Smooth muscle cell (in vitro differentiated cells): ENCODE results near the gene TGM1. TPM values are rescaled to one million over a fixed set of nuclear protein-coding genes. Genes with fewer than 3 reads are reported as not detected.
"Not testable (repeated sequence)": the region's sequence is repeated elsewhere in the genome, so short reads cannot be mapped to it uniquely, and the experiment has no call there.

Experiments
- DNase-seq: peaks from one replicate; lab custom pipeline; 2025; ENCODE audit not compliant: unreplicated experiment; lab: John Stamatoyannopoulos, UW
- H2AFZ ChIP-seq: fragments of 200-600 bp; sonication (generic); 2 replicates; pipeline ENCODE4 v1.6.0; 2016; ENCODE audit warnings: antibody characterized with exemption, low read depth, mild to moderate bottlenecking
- H3F3A ChIP-seq: fragments of 200-600 bp; sonication (generic); 2 replicates; pipeline ENCODE4 v1.6.0; 2017; ENCODE audit warnings: antibody characterized with exemption, low read depth
- H3K27ac ChIP-seq: fragments of 200-600 bp; sonication (generic); 2 replicates; pipeline ENCODE4 v1.5.1; 2016; ENCODE audit warnings: low read depth, mild to moderate bottlenecking
- H3K27me3 ChIP-seq: fragments of 200-600 bp; sonication (generic); 2 replicates; pipeline ENCODE4 v1.6.1; 2016; ENCODE audit warnings: low read depth, mild to moderate bottlenecking
- H3K36me3 ChIP-seq: fragments of 200-600 bp; sonication (generic); 2 replicates; pipeline ENCODE4 v1.5.1; 2016; ENCODE audit warnings: low read depth
- H3K4me1 ChIP-seq: fragments of 200-600 bp; sonication (generic); 2 replicates; pipeline ENCODE4 v1.5.1; 2016; ENCODE audit warnings: low read depth
- H3K4me2 ChIP-seq: fragments of 200-600 bp; sonication (generic); 2 replicates; pipeline ENCODE4 v1.6.0; 2016; ENCODE audit warnings: mild to moderate bottlenecking
- H3K4me3 ChIP-seq: fragments of 200-600 bp; sonication (generic); 2 replicates; pipeline ENCODE4 v1.5.1; 2016; ENCODE audit warnings: mild to moderate bottlenecking
- H3K79me2 ChIP-seq: fragments of 200-600 bp; sonication (generic); 2 replicates; pipeline ENCODE4 v1.6.0; 2016; ENCODE audit warnings: low read depth, mild to moderate bottlenecking
- H3K9ac ChIP-seq: fragments of 200-600 bp; sonication (generic); 2 replicates; pipeline ENCODE4 v1.6.0; 2016; ENCODE audit warnings: low read depth
- H3K9me3 ChIP-seq: fragments of 200-600 bp; sonication (generic); replicated peaks from 2 replicates; pipeline ENCODE4 v1.5.1; 2016; ENCODE audit warnings: low read depth
- H4K20me1 ChIP-seq: fragments of 200-600 bp; sonication (generic); 2 replicates; pipeline ENCODE4 v1.6.0; 2016; ENCODE audit warnings: low read depth
- WGBS: methylation state at CpG from one replicate; pipeline ENCODE4 v1.1.7; 2016; ENCODE audit warnings: low lambda C conversion rate; 5-methylcytosine and 5-hydroxymethylcytosine counted together
- polyA plus RNA-seq: library from polyadenylated mRNA; unstranded; fragments of >200 nt; fragmentation: Nextera tagmentation; extraction: Ambion mirVana; gene quantifications from 2 replicates; pipeline ENCODE4 v1.2.1, GENCODE V29; 2016
- total RNA-seq: library from RNA; depleted of rRNA; stranded (reverse); fragments of >200 nt; gene quantifications from 2 replicates; pipeline ENCODE4 v1.2.3, GENCODE V29; 2014
- TF ChIP-seq, protein P1 (sequence below): fragments of 200-600 bp; sonication (generic); IDR thresholded peaks from 2 replicates; pipeline ENCODE4 v1.5.1; 2017; ENCODE audit warnings: borderline replicate concordance, mild to moderate bottlenecking, antibody characterized with exemption; ENCODE audit not compliant: insufficient read depth, poor library complexity, severe bottlenecking

TGM1 gene
- total and polyA plus RNA-seq, 2 experiments from 2014 or later, result 1.6 to 13.6 TPM

DNA sequence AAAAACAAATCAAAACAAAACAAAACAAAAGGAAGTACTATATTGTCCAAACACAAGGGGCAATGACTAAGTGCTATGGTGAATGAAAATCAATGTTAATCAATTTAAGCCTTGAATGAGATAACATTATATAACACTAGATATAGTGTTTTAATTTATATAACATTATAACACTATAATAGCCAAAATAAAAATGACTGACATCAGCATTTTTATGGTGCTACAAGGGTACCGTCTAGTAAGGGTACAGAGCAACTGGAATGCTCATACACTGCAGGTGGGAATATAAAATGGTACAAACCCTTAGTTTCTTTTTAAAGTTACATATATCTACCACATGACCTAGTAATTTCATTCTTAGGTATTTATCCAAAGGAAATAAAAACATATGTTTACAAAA lies 36.5 kb downstream of the TGM1 start:
- Histone ChIP-seq H4K20me1 (peaks cover 56% of the 10 kb centered on the region), H3F3A (no peaks in the 10 kb centered on the region), H2AFZ (no peak overlapping the region), H3K4me2 (no peak overlapping the region), H3K9ac (no peak overlapping the region), H3K27me3 (no peaks in the 10 kb centered on the region), H3K79me2 (peaks cover 97% of the 10 kb centered on the region), H3K9me3 (no peaks in the 10 kb centered on the region), H3K4me3 (no peak overlapping the region), H3K4me1 (peaks cover 7% of the 10 kb centered on the region), H3K27ac (no peak overlapping the region), H3K36me3 (no peaks in the 10 kb centered on the region)
- TF ChIP-seq, protein P1, sequence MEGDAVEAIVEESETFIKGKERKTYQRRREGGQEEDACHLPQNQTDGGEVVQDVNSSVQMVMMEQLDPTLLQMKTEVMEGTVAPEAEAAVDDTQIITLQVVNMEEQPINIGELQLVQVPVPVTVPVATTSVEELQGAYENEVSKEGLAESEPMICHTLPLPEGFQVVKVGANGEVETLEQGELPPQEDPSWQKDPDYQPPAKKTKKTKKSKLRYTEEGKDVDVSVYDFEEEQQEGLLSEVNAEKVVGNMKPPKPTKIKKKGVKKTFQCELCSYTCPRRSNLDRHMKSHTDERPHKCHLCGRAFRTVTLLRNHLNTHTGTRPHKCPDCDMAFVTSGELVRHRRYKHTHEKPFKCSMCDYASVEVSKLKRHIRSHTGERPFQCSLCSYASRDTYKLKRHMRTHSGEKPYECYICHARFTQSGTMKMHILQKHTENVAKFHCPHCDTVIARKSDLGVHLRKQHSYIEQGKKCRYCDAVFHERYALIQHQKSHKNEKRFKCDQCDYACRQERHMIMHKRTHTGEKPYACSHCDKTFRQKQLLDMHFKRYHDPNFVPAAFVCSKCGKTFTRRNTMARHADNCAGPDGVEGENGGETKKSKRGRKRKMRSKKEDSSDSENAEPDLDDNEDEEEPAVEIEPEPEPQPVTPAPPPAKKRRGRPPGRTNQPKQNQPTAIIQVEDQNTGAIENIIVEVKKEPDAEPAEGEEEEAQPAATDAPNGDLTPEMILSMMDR, result no peak
- DNase-seq, result no peak
- 95% methylated on average over 1 of the region's 1 CpG for WGBS

DNA sequence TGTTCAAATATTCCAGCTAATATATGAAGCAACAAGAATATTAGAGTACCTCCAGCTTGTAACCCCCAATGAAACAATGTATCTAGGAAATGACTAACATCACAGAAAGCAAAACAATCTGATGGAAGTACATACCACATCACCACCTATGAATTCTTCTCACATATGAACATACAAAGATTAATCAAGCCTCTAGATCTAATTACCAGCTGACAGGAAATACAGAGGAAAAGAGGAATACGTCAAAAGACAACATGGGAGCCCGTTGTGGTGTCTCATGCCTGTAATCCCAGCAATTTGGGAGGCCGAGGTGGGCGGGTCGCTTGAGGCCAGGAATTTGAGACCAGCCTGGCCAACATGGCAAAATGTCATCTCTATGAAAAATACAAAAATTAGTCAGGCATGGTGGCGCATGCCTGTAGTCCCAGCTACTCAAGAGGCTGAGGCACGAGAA lies 38.3 kb downstream of the TGM1 start:
- TF ChIP-seq, protein P1, result no peak
- peaks cover 58% of the 10 kb centered on the region for H4K20me1 ChIP-seq
- no peak overlapping the region for H3K4me2 ChIP-seq
- no peaks in the 10 kb centered on the region for H3F3A ChIP-seq
- no peak overlapping the region for H2AFZ ChIP-seq
- H3K27ac ChIP-seq, result no peak overlapping the region
- no peaks in the 10 kb centered on the region for H3K4me1 ChIP-seq
- peaks cover 99% of the 10 kb centered on the region for H3K79me2 ChIP-seq
- no peak for DNase-seq
- no peak overlapping the region for H3K9ac ChIP-seq
- H3K36me3 ChIP-seq, result no peaks in the 10 kb centered on the region
- H3K27me3 ChIP-seq, result no peaks in the 10 kb centered on the region
- no peak overlapping the region for H3K4me3 ChIP-seq
- no peaks in the 10 kb centered on the region for H3K9me3 ChIP-seq
- WGBS, result 95% methylated on average over 7 of the region's 7 CpGs

DNA sequence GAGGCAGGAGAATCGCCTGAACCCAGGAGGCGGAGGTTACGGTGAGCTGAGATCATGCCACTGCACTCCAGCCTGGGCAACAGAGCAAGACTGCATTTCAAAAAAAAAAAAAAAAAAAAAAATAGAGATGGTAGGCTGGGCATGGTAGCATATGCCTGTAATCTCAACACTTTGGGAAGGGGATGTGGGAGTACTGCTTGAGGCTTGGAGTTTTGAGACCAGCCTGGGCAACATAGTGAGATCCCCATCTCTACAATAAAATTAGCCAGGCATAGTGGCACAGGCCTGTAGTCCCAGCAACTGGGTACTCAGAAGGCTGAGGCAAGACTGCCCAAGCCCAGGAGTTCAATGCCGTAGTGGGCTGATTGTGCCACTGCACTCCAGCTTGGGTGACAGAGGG lies 40.0 kb downstream of the TGM1 start:
- H3K36me3 ChIP-seq, H3F3A ChIP-seq, H3K27ac ChIP-seq, DNase-seq, H3K9ac ChIP-seq, H3K9me3 ChIP-seq, H3K4me3 ChIP-seq, H3K4me2 ChIP-seq, H3K4me1 ChIP-seq, H3K27me3 ChIP-seq, H2AFZ ChIP-seq: not testable (repeated sequence)
- Histone ChIP-seq H3K79me2 (peaks cover 86% of the 10 kb centered on the region), H4K20me1 (peaks cover 50% of the 10 kb centered on the region)
- WGBS, result 97% methylated on average over 4 of the region's 4 CpGs

DNA sequence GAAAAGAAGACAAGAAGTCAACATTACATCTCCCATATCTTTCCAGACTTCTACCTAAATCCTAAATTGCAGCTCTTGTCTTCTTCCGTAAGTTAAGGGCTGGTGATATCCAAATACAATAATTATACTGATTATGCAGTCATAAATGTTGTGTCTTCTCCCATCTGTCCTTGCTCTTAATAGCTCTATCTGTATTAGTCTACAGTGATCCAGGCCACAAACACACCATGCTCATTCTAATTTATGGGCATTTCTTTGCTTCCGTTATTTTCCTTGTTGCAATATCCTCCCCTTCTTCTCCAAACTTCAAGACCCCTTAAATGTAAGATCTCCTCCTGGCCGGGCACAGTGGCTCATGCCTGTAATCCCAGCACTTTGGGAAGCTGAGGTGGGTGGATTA lies 43.5 kb downstream of the TGM1 start:
- H4K20me1 ChIP-seq, result peaks cover 23% of the 10 kb centered on the region
- no peak overlapping the region for H3K4me2 ChIP-seq
- peaks cover 4% of the 10 kb centered on the region for H3F3A ChIP-seq
- peaks cover 3% of the 10 kb centered on the region for H3K4me1 ChIP-seq
- no peak overlapping the region for H3K4me3 ChIP-seq
- no peak overlapping the region for H3K9ac ChIP-seq
- no peaks in the 10 kb centered on the region for H3K27me3 ChIP-seq
- 67% methylated on average over 3 of the region's 3 CpGs for WGBS
- TF ChIP-seq, protein P1, result no peak
- no peaks in the 10 kb centered on the region for H3K36me3 ChIP-seq
- no peak overlapping the region for H3K27ac ChIP-seq
- DNase-seq, result no peak
- H3K79me2 ChIP-seq, result peaks cover 51% of the 10 kb centered on the region
- no peak overlapping the region for H2AFZ ChIP-seq
- no peaks in the 10 kb centered on the region for H3K9me3 ChIP-seq
